IMR-90 (cell line): Measurements from ENCODE around the gene ZNF385C.

Experiments
- CTCF ChIP-seq: conservative IDR thresholded peaks from 2 replicates; pipeline ENCODE4 v1.5.1; 2012; ENCODE audit warnings: mild to moderate bottlenecking, low read depth, low read length, improper control_type of control experiment
- MAFK ChIP-seq: IDR thresholded peaks from 2 replicates; pipeline ENCODE4 v1.6.1; 2012; ENCODE audit warnings: low read depth, low read length, improper control_type of control experiment
- POLR2A ChIP-seq: IDR thresholded peaks from 2 replicates; pipeline ENCODE4 v1.6.1; 2012; ENCODE audit warnings: mild to moderate bottlenecking, low read depth, low read length
- USF2 ChIP-seq: fragments of 150-350 bp; IDR thresholded peaks from 2 replicates; pipeline ENCODE4 v1.6.1; 2017; ENCODE audit warnings: mild to moderate bottlenecking, antibody characterized with exemption, low read length, low read depth

GRCh38 chr17:42094375-42095069 is 3.8 kb downstream of the ZNF385C start:
- TF ChIP-seq POLR2A (no peak), CTCF (no peak), MAFK (no peak), USF2 (no peak)
